Activated T-helper 2 cell treated with anti-CD3 and anti-CD28 coated beads, Interferon-gamma antibody, Interleukin-2, Interleukin-4, amounts not matched to agents 10 μg/mL and 5 μg/mL and 100 μg/mL, durations not matched to agents 14 hours and 24 hours and 36 hours (primary cell): ENCODE data around the gene CYTL1. TPM values are rescaled to one million over a fixed set of nuclear protein-coding genes. Genes with fewer than 3 reads are reported as not detected.

Source experiments
- DNase-seq: peaks from one replicate; pipeline ENCODE4 v3.0.0; 2021; ENCODE audit warnings: low spot score
- H3K27ac Mint-ChIP-seq: one replicate; pipeline ENCODE4 v1.8.0; 2021; ENCODE audit warnings: mixed read lengths
- H3K27me3 Mint-ChIP-seq: one replicate; pipeline ENCODE4 v1.8.0; 2021; ENCODE audit warnings: low read depth, mixed read lengths
- H3K36me3 Mint-ChIP-seq: one replicate; pipeline ENCODE4 v1.8.0; 2021; ENCODE audit warnings: low read depth, mixed read lengths
- H3K4me1 Mint-ChIP-seq: one replicate; pipeline ENCODE4 v1.8.0; 2021; ENCODE audit warnings: low read depth, mixed read lengths
- H3K4me3 Mint-ChIP-seq: one replicate; pipeline ENCODE4 v1.8.0; 2021; ENCODE audit warnings: low read depth, mild to moderate bottlenecking, moderate library complexity, mixed read lengths
- H3K9me3 Mint-ChIP-seq: one replicate; pipeline ENCODE4 v1.8.0; 2021; ENCODE audit warnings: mixed read lengths
- intact Hi-C: fragments of 100-400 bp; cut with micrococcal nuclease; formaldehyde crosslinking; loops from one replicate; pipeline ENCODE4 v1.15.1; 2023
- total RNA-seq: library from RNA; stranded (reverse); gene quantifications from 2 replicates; pipeline ENCODE4 v1.2.3, GENCODE V29; 2022

Gene CYTL1
- total RNA-seq, 1 donor from 2014 or later, result not detected

GRCh38 chr4:4968161-4968725 lies 51.0 kb downstream of the CYTL1 start:
- no peak overlapping the region for H3K27ac Mint-ChIP-seq

More at GRCh38 chr4:4968161-4968725, 51.0 kb downstream of the CYTL1 start:
- Mint-ChIP-seq H3K4me1 (no peaks in the 10 kb centered on the region), H3K9me3 (peaks cover 14% of the 10 kb centered on the region), H3K27me3 (no peaks in the 10 kb centered on the region), H3K36me3 (no peaks in the 10 kb centered on the region), H3K4me3 (no peak overlapping the region)
- DNase-seq, result no peak
- intact Hi-C loops, result no loop called here

Other genes with a start within 250 kb of the CYTL1 start
- gene MSX1, start 159.8 kb downstream of the CYTL1 start, total RNA-seq, result not detected in 2 replicates
- not detected in 2 replicates for gene STK32B, start 32.0 kb upstream of the CYTL1 start, total RNA-seq